Endodermal cell (in vitro differentiated cells): ENCODE data around the gene IL10RA. TPM values are rescaled to one million over a fixed set of nuclear protein-coding genes. Genes with fewer than 3 reads are reported as not detected.
A peak's percentile ranks its signal among the peaks of the same experiment; 100 is the strongest.

Experiments
- DNase-seq: peaks from one replicate; pipeline ENCODE4 v3.0.0-alpha.2; 2017
- H3K27ac ChIP-seq: 2 replicates; pipeline ENCODE4 v1.5.1; 2013; ENCODE audit warnings: mild to moderate bottlenecking, low read depth, low read length, moderate library complexity
- H3K27me3 ChIP-seq: 2 replicates; pipeline ENCODE4 v1.6.1; 2013; ENCODE audit warnings: mild to moderate bottlenecking, low read length, moderate library complexity; ENCODE audit not compliant: insufficient read depth, control insufficient read depth, poor library complexity, severe bottlenecking
- H3K36me3 ChIP-seq: 2 replicates; pipeline ENCODE4 v1.7.0; 2013; ENCODE audit warnings: mild to moderate bottlenecking, low read length, moderate library complexity; ENCODE audit not compliant: control insufficient read depth, insufficient read depth
- H3K4me1 ChIP-seq: one replicate; pipeline ENCODE4 v1.7.0; 2013; ENCODE audit warnings: low read length; ENCODE audit not compliant: control insufficient read depth, insufficient read depth
- H3K4me3 ChIP-seq: 2 replicates; pipeline ENCODE4 v1.5.1; 2013; ENCODE audit warnings: mild to moderate bottlenecking, low read length, moderate library complexity
- H3K9ac ChIP-seq: 2 replicates; pipeline ENCODE4 v1.6.1; 2013; ENCODE audit warnings: mild to moderate bottlenecking, low read length, moderate library complexity; ENCODE audit not compliant: poor library complexity, severe bottlenecking; ENCODE audit errors: extremely low read depth
- H3K9me3 ChIP-seq: 2 replicates; pipeline ENCODE4 v1.6.1; 2013; ENCODE audit warnings: mild to moderate bottlenecking, low read length, moderate library complexity; ENCODE audit not compliant: control insufficient read depth
- H3K27ac Mint-ChIP-seq: 2 replicates; pipeline ENCODE4 v1.8.0; 2020; ENCODE audit warnings: mixed read lengths
- H3K27me3 Mint-ChIP-seq: 2 replicates; pipeline ENCODE4 v1.8.0; 2021; ENCODE audit warnings: mild to moderate bottlenecking, mixed read lengths; ENCODE audit not compliant: insufficient read depth
- H3K36me3 Mint-ChIP-seq: 2 replicates; pipeline ENCODE4 v1.8.0; 2020; ENCODE audit warnings: low read depth, mixed read lengths
- H3K4me1 Mint-ChIP-seq: 2 replicates; pipeline ENCODE4 v1.8.0; 2020; ENCODE audit warnings: mixed read lengths
- H3K4me3 Mint-ChIP-seq: 2 replicates; pipeline ENCODE4 v1.8.0; 2020; ENCODE audit warnings: mild to moderate bottlenecking, moderate library complexity, mixed read lengths
- H3K9me3 Mint-ChIP-seq: 2 replicates; pipeline ENCODE4 v1.8.0; 2020; ENCODE audit warnings: mild to moderate bottlenecking, mixed read lengths
- CTCF ChIP-seq: fragments of 200-600 bp; sonication (generic); conservative IDR thresholded peaks from 2 replicates; pipeline ENCODE4 v1.5.0; 2021; ENCODE audit warnings: antibody characterized with exemption, mild to moderate bottlenecking
- WGBS, 2 experiments: methylation state at CpG; one replicate each; pipeline versions ENCODE4 v1.1.5 to v1.1.7; 2013; ENCODE audit warnings: missing lambda C conversion rate in 2 of 2, mixed read lengths in 1 of 2; ENCODE audit not compliant: insufficient coverage in 1 of 2, insufficient read length in 1 of 2; 5-methylcytosine and 5-hydroxymethylcytosine counted together
- total RNA-seq, 2 donors: library from RNA; stranded (reverse); fragmentation: NEBNext Ultra II Directional in 1 of 2; extraction: Animal tissue kit (Norgen Biotek cat#: 25700) in 1 of 2; gene quantifications; 2 replicates in 1 of 2; 3 replicates in 1 of 2; pipeline ENCODE4 v1.2.1, GENCODE V29; 2021

Gene IL10RA
- total RNA-seq, 2 donors from 2014 or later = 0.46 to 0.51 TPM

- no peaks in the 10 kb centered on the region for H3K36me3 Mint-ChIP-seq
- Histone ChIP-seq H3K4me3 (no peak overlapping the region), H3K27me3 (no peaks in the 10 kb centered on the region), H3K9me3 (peaks cover 8% of the 10 kb centered on the region), H3K4me1 (no peaks in the 10 kb centered on the region), H3K9ac (no peak overlapping the region), H3K36me3 (no peaks in the 10 kb centered on the region), H3K27ac (no peak overlapping the region)
- TF ChIP-seq CTCF = no peak
- H3K9me3 Mint-ChIP-seq = no peaks in the 10 kb centered on the region
- peaks cover 20% of the 10 kb centered on the region for H3K4me1 Mint-ChIP-seq
- no peak overlapping the region for H3K4me3 Mint-ChIP-seq
- H3K27ac Mint-ChIP-seq = no peak overlapping the region
- H3K27me3 Mint-ChIP-seq = no peaks in the 10 kb centered on the region
- WGBS, 2 experiments = 75 to 87% methylated on average over 3 to 4 of the region's 4 CpGs
- peak; percentile 16 for DNase-seq
Measured at GRCh38 chr11:117941163-117941707, 45.0 kb upstream of the IL10RA start.

- no peaks in the 10 kb centered on the region for H3K36me3 ChIP-seq
- no peak for DNase-seq
- no peak overlapping the region for H3K9ac ChIP-seq
- peaks cover 12% of the 10 kb centered on the region for H3K4me1 Mint-ChIP-seq
- H3K4me3 Mint-ChIP-seq = no peak overlapping the region
- H3K4me3 ChIP-seq = no peak overlapping the region
- no peaks in the 10 kb centered on the region for H3K27me3 ChIP-seq
- H3K27ac Mint-ChIP-seq = no peak overlapping the region
- H3K36me3 Mint-ChIP-seq = no peaks in the 10 kb centered on the region
- H3K9me3 Mint-ChIP-seq = no peaks in the 10 kb centered on the region
- peaks cover 8% of the 10 kb centered on the region for H3K9me3 ChIP-seq
- WGBS, 2 experiments = 91 to 100% methylated on average over 3 to 6 of the region's 6 CpGs
- no peaks in the 10 kb centered on the region for H3K27me3 Mint-ChIP-seq
- TF ChIP-seq CTCF = no peak
- H3K27ac ChIP-seq = no peak overlapping the region
- H3K4me1 ChIP-seq = no peaks in the 10 kb centered on the region
Measured at GRCh38 chr11:117941976-117942654, 44.1 kb upstream of the IL10RA start.

- Histone ChIP-seq H3K27me3 (no peaks in the 10 kb centered on the region), H3K4me1 (no peaks in the 10 kb centered on the region), H3K9ac (no peak overlapping the region), H3K9me3 (peaks cover 8% of the 10 kb centered on the region), H3K36me3 (no peaks in the 10 kb centered on the region), H3K27ac (no peak overlapping the region), H3K4me3 (no peak overlapping the region)
- 85 to 92% methylated on average over 5 of the region's 5 CpGs for WGBS, 2 experiments
- H3K27ac Mint-ChIP-seq = no peak overlapping the region
- H3K36me3 Mint-ChIP-seq = no peaks in the 10 kb centered on the region
- peaks cover 2% of the 10 kb centered on the region for H3K27me3 Mint-ChIP-seq
- peaks cover 2% of the 10 kb centered on the region for H3K4me1 Mint-ChIP-seq
- TF ChIP-seq CTCF = no peak
- DNase-seq = peak; percentile 34
- no peak overlapping the region for H3K4me3 Mint-ChIP-seq
- no peaks in the 10 kb centered on the region for H3K9me3 Mint-ChIP-seq
Measured at GRCh38 chr11:117944554-117944953, 41.6 kb upstream of the IL10RA start.
